IMR-90 (cell line): ENCODE data around the gene RIT1.

Experiments
- POLR2A ChIP-seq: IDR thresholded peaks from 2 replicates; pipeline ENCODE4 v1.6.1; 2012; ENCODE audit warnings: mild to moderate bottlenecking, low read depth, low read length
- USF2 ChIP-seq: fragments of 150-350 bp; IDR thresholded peaks from 2 replicates; pipeline ENCODE4 v1.6.1; 2017; ENCODE audit warnings: mild to moderate bottlenecking, antibody characterized with exemption, low read length, low read depth

DNA sequence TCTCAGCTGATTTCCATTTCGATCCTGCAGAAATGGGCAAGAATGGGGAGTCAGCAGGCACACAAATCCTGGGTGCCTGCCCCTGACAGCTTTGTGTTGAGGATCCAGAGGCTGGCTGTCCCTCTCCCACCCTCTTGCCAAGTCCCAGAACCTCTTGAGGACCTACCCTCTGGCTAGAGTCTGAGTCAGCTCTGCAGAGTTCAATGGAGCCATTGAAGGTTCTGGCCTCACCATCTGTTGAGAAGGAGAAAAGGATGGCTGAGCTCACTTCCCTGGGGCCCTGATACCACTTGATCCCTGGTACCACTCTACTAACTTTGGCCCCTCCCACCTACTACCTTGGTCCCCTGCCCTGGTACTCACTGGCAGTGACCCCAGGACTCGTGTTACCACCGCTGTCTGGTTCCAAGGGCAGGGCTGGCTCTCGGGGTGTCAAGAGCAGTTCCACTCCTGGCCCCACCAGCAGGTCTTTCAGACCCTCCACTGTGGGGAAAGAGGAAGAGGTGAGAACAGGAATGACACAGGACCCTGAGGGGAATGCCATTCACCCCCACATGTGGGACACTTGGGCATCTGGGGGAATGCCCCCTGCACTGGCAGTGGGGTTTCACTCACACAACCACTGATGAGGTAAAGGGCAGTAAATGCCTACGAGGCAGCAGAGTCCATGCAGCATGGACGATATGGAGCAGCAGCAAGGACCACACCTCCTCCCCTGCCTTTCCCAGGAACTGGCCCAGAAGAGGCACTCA is 40.8 kb upstream of the RIT1 start:
- TF ChIP-seq POLR2A: no peak
- TF ChIP-seq USF2: no peak
